Stimulated activated CD4-positive, alpha-beta T cell treated with anti-CD3 and anti-CD28 coated beads, Interleukin-15, amount 100 ng/mL, for 48 hours (primary cell): ENCODE results near the gene ITPRIP.

Experiments used
- DNase-seq, 2 donors: peaks; one replicate each; pipeline ENCODE4 v3.0.0-alpha.2; 2020; ENCODE audit warnings: low read depth in 2 of 2

ITPRIP gene

GRCh38 chr10:104342941-104343411 lies 4.7 kb upstream of the ITPRIP start:
- no peak for DNase-seq

GRCh38 chr10:104340641-104341040 lies 2.4 kb upstream of the ITPRIP start:
- no peak for DNase-seq

DNA sequence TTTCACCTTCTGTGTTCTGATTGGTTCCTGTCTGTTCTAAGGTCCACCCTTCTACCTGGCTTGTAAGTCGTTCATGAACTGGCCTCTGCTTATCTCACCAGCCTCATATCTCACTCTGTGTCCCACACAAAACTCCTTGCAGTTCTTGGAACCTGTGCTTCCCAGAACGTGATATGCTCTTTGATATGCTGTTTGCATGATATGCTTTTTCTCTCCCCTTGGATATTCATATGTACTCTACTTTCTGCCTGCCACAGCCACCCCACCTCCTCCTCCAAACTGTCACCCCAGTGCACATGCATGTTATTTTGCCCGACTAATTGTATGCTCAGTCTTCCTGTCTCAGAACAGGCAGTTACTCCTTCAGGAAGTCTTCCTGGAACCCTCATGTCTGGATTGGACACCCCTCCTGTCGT lies 1.9 kb upstream of the ITPRIP start:
- no peak for DNase-seq

DNA sequence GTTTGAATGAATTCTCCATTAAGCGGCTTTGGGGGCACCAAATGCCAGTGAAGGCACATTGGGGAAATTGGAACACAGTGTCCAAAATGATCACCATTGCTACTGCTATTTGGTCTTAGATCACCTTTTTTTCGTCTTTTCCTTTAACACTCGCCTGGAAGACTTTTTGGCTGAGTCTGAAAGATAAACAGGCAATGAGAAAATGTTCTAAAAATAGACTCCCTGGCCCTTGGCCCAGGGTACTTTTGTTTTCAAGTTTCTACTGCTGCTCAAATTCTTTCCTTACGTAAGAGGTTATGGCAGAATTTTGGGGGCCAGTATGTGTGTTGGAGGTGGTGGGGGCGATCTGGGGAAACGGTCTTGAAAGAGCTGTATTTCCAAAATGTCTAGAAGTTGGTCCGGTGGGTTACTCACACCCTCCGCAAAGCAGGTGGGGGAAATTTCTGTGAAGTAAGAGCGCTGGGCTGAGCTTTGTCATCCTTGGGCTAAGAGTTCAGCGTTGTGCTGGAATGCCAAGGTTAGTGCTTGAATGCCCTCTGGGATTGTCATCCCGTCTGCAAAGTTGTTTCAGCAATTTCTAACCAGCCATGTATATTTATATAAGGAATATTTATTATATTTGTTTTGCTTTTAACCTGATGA lies 1.3 kb upstream of the ITPRIP start:
- DNase-seq: no peak

DNA sequence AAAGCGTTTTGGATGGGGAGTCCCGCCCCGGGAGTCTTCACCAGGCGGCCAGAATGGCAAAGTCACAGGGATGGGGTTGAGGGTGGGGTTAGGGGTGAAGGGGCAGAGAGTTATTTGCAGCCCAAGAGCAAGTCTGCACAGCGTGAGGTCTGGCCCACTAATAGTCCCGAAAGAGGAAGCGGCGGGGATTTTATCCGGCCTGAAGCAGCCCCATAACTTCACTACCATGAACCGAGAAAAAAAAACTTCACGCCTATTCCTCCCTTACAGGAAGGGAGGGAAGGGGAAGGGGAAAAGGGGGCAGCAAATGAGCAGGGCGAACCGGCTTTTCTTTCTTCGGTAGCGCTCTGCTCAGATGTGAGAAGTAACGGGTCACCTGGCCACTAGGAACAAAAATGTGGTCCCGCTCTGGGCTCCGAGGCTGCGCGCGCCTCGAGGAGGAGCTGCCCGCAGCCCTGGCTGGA lies 712 bp downstream of the ITPRIP start:
- no peak for DNase-seq

- no peak for DNase-seq
Observed at GRCh38 chr10:104336821-104337467, 1.3 kb downstream of the ITPRIP start.

GRCh38 chr10:104334965-104335650 lies 3.2 kb downstream of the ITPRIP start:
- no peak for DNase-seq

- no peak for DNase-seq
Observed at GRCh38 chr10:104334561-104334960, 3.7 kb downstream of the ITPRIP start.

DNA sequence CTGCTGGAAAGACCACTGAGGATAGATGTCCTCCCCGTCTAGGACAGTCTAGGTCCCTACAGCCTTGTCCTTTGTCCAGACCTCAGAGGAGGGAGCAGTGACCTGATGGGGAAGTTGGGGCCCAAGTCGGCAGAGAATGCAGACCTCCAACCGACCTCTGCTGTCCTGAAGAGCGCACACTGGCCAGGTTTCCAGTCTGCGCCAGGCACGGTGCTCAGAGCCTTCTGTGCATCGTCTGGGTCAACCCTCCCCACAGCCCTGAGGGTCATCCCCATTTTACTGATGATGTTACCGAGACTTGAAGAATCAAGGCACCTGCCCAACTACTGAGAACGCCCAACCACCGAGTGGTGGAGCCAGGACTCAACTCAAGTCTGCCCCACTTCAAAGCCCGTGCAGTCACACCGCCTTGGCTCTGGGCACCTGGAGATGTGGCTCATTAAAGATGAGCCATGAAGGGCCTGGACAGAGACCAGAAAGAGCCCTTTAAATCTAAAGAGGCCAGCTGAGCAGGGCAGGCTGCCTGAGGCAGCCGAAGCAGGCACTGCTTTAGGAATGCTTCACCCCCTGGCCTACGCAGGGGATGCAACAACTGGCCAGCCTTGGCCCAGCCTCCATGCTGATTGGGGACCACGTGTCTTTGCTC lies 4.4 kb downstream of the ITPRIP start:
- DNase-seq: no peak

DNA sequence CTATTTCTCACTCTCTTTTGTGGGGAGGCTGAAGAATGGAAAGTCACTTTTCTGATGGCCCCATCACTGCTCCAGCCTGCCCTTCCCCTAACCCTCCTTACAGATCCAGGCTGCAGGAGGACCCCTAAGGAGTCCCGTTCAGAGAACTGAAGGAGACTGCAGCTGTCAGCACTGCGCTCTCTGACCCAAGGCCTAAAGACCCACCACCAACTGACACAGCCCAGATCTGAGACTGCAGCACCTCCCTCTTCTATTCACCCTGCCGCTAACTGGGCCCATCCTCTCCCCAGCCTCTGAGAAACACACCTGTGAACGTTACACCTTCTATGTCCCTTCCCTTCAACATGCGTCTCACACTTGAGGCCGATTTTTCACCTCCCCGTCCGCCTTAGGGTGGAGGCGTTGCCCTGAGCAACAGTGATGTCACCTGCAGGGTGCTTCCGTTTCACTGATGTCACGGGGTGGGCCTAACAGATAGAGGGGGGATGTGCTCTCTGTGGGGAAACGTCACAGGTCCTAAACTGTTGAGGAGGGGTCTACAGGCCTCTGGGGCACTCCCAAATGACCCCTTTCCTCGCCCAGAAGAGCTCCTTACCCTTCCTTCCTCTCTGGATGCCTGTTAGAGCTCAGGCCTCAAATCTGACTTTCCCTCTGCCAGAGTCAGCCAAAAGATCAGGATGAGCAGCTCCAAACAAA lies 5.1 kb downstream of the ITPRIP start:
- DNase-seq: no peak

DNA sequence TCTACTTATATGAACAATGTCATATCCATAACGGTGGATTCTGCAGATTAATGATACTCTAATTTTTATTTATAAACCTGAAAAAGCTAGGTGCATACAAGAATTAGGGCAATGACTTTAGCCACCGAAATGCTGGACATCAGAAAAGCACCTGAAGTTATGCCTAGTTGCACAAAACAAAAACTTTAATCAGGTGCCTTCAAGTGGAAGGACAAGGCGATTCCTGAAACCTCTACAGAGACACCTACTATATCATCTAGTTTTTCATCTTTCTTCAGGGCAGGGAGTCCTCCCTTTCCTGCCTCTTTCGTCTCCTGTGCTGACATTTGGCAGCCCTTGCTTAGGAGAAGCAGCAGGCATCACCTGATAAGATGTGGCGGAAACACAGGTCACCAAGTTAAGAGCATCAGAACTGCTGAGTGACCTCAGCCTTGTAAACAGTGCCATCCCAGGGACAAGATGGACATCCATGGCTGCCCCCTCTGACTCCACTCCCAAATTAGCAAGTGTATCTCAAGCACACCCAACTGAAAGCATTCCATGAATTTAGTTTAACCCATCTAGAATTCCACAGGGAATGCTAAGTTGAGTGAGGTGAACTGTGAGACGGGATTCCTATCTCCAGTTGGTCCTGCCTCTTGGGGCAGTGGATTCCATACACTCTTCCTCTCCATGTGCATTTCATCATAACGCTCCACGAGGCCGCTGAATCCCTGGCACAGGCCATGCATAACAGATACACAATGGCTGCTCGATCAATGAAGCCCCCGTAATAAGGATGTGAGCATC lies 5.8 kb downstream of the ITPRIP start:
- no peak for DNase-seq

GRCh38 chr10:104331208-104331838 lies 6.9 kb downstream of the ITPRIP start:
- no peak for DNase-seq

DNA sequence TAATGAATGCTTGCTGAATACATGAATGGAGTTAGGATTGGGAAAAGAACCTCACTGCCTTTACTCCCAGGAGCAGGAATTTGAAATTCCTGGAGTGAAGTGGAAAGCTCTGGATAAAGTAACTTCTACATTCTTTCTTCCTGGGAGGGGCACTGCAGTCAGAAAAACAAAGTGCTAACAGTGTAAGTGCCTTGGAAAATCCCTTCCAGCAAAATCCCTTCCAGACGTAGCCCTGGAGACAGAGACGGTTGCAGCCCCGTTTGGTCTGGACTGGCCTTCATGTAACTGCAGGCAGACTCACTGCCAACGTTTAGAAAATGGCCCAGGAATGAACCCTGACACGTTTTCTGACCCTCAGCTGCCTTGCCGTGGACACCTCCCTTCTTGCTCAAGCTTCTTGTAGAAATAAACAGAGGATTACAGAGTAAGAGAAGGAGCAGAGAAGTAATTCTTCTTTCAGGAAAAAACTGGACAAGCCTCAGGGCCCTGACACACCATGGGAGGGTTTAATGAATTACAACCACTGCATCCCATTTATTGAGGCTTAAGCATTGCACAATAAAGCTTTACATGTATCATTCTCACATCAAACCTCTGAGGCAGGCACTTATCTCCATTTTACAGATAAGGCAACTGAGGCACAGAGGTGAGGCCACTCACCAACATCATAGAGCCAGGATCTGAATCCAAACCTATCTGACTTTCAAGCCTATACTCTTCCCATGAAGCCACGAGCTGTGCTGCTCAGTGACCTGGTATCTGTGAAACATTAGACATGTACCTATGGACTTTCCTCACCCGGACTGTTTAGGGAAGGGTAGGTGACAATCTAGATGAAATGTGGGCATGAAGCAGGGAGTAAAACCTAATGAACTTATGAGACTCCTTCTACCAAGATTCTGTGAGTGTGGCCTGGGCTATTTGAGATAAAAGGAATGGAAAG lies 7.8 kb downstream of the ITPRIP start:
- DNase-seq: no peak

- DNase-seq: no peak
Observed at GRCh38 chr10:104329735-104330134, 8.5 kb downstream of the ITPRIP start.

GRCh38 chr10:104328896-104329710 lies 9.2 kb downstream of the ITPRIP start:
- peak; percentile 73 to 80 for DNase-seq

- no peak for DNase-seq
Observed at GRCh38 chr10:104328646-104328895, 9.7 kb downstream of the ITPRIP start.

GRCh38 chr10:104327745-104328645 lies 10.3 kb downstream of the ITPRIP start:
- no peak for DNase-seq
